Heart left ventricle (tissue), 13 donors: ENCODE data around the gene IGF2R.

Experiments used
- CTCF ChIP-seq, 12 donors: fragments of 200-600 bp; sonication (generic) in 4 of 12; IDR thresholded peaks; one replicate each; pipeline versions ENCODE4 v1.5.0 to v1.8.0; 2018 to 2022; ENCODE audit warnings: antibody characterized with exemption in 12 of 12, mild to moderate bottlenecking in 5 of 12
- POLR2A ChIP-seq, 2 donors: fragments of 450-650 bp; IDR thresholded peaks; one replicate each; pipeline ENCODE4 v1.6.1; 2017; ENCODE audit warnings: antibody characterized with exemption in 2 of 2, mild to moderate bottlenecking in 2 of 2, moderate library complexity in 2 of 2
- donor health status: ischemic (EF 13 %, LVEDD 7.1; RV severe dilation, severe dysfunction).
- donor health status: DM: no; HTN: yes; CAD: no.
- donor health status: DM: no; HTN: no; CAD: no.
- donor health status: ischemic (EF 25% LVEDD 6.9; RV normal size, moderate dysfunction).
- donor health status: ischemic (EF 25% LVEDD 5.7; RV mildly dilated, moderate dysfunction).
- donor health status: ischemic (EF 35%, LVEDD 5.7; RV mildly dilated, moderate dysfunction).
- donor health status: nonischemic (EF 11% LVEDD 7.7; RV severe dilation, severe dysfunction).
- donor health status: DM: yes; HTN: yes; CAD: no.
- donor health status: PGD.
- donor health status: ischemic (EF 29% LVEDD 5.4; RV normal size, mild dysfunction).
- donor health status: nonischemic (EF 23%, LVEDD 6.1; RV moderate dilation, normal function).

- TF ChIP-seq POLR2A (IDR thresholded peaks at IDR 0.05) (no peak), CTCF (IDR thresholded peaks at IDR 0.05) (no peak)
Observed at GRCh38 chr6:160110586-160111123, 141.8 kb downstream of the IGF2R start.
